ENCODE data around the gene POPDC3.

GRCh38 chr6:105108631-105109262 is 71.1 kb downstream of the POPDC3 start:
- TF ChIP-seq CTCF (IDR thresholded peaks at IDR 0.05; ENCODE audit: poor library complexity, severe bottlenecking) (no peak), EP300 (conservative IDR thresholded peaks at IDR 0.05; ENCODE audit: poor library complexity, severe bottlenecking) (no peak)
